K562 (cell line): ENCODE data around the gene NINJ1. TPM values are rescaled to one million over a fixed set of nuclear protein-coding genes. Genes with fewer than 3 reads are reported as not detected.

Experiments
- ATAC-seq: fragments of 200-7000 bp; cut with Tn5 transposase; 3 replicates; pipeline ENCODE4 v1.9.1; 2020; ENCODE audit warnings: moderate library complexity
- BruUV-seq: library from RNA; stranded (reverse); fragments of 400-500 nt; replicated peaks from 2 replicates; lab custom pipeline; 2021; lab: Mats Ljungman, UMichigan
- CTCF ChIA-PET: fragments of 300-600 bp; formaldehyde crosslinking; extraction: SDS; loops from one replicate; lab custom pipeline; 2021; ENCODE audit warnings: low intra/inter-chr PET ratio; lab: Yijun Ruan, JAX
- POLR2A ChIA-PET: fragments of 300-600, 350-650 bp; sonication (Branson Sonifier 250); formaldehyde crosslinking; extraction: SDS; loops from one replicate; lab custom pipeline; 2021; ENCODE audit warnings: antibody characterized with exemption, inconsistent platforms; lab: Yijun Ruan, JAX
- DNase-seq, 4 experiments: peaks; one replicate each; pipeline versions ENCODE4 v3.0.0 to v3.0.0-alpha.2; 2011 to 2018; ENCODE audit warnings: low spot score in 3 of 4, mixed read lengths in 3 of 4; ENCODE audit errors: extremely low read depth in 1 of 4
- FAIRE-seq: peaks from 2 replicates; lab custom pipeline; 2011; peaks lifted over from hg19 to GRCh38; lab: Jason Lieb, UNC
- H2AFZ ChIP-seq: 2 replicates; pipeline ENCODE4 v1.6.0; 2011; ENCODE audit warnings: low read depth, low read length, control low read depth, inconsistent platforms
- H3K27ac ChIP-seq: fragments of 200-600 bp; 3 replicates; pipeline ENCODE4 v1.8.0; 2011; ENCODE audit warnings: low read depth, mild to moderate bottlenecking, control low read depth, inconsistent platforms, low read length, moderate library complexity, mixed read lengths; ENCODE audit errors: extremely low read depth
- H3K27me3 ChIP-seq, 2 experiments: fragments of 300-600 bp in 1 of 2; 2 replicates in 1 of 2; 3 replicates in 1 of 2; pipeline versions ENCODE4 v1.6.0 to v1.8.0; 2011; ENCODE audit warnings: inconsistent platforms in 2 of 2, low read length in 2 of 2, mild to moderate bottlenecking in 1 of 2, mixed read lengths in 1 of 2, moderate library complexity in 1 of 2; ENCODE audit not compliant: control insufficient read depth in 2 of 2, insufficient read depth in 2 of 2
- H3K36me3 ChIP-seq: fragments of 300-600 bp; 3 replicates; pipeline ENCODE4 v1.8.0; 2011; ENCODE audit warnings: mild to moderate bottlenecking, low read length, inconsistent platforms; ENCODE audit not compliant: control insufficient read depth, insufficient read depth
- H3K4me1 ChIP-seq, 2 experiments: fragments of 200-600 bp in 1 of 2; replicated peaks in 1 of 2; 2 replicates in 1 of 2; 3 replicates in 1 of 2; pipeline versions ENCODE4 v1.5.1 to v1.8.0; 2011; ENCODE audit warnings: inconsistent platforms in 2 of 2, low read length in 2 of 2, mild to moderate bottlenecking in 1 of 2, mixed read lengths in 1 of 2, moderate library complexity in 1 of 2; ENCODE audit not compliant: control insufficient read depth in 2 of 2, insufficient read depth in 2 of 2
- H3K4me2 ChIP-seq: 2 replicates; pipeline ENCODE4 v1.6.1; 2011; ENCODE audit warnings: low read length, control low read depth, inconsistent platforms, mixed read lengths; ENCODE audit not compliant: insufficient read depth
- H3K4me3 ChIP-seq: fragments of 200-600 bp; sonication (generic), shearing (Covaris generic); 2 replicates; pipeline ENCODE4 v1.5.1; 2016; ENCODE audit warnings: control low read depth, inconsistent platforms
- H3K79me2 ChIP-seq: fragments of 200-600 bp; 3 replicates; pipeline ENCODE4 v1.8.0; 2011; ENCODE audit warnings: low read length, inconsistent platforms; ENCODE audit not compliant: control insufficient read depth, insufficient read depth
- H3K9ac ChIP-seq, 2 experiments: 2 replicates each; pipeline versions ENCODE4 v1.6.0 to v1.6.1; 2011; ENCODE audit warnings: low read depth in 2 of 2, low read length in 2 of 2, control low read depth in 1 of 2, inconsistent platforms in 1 of 2, mild to moderate bottlenecking in 1 of 2, mixed read lengths in 1 of 2; ENCODE audit not compliant: insufficient read depth in 1 of 2
- H3K9me1 ChIP-seq: one replicate; pipeline ENCODE4 v1.6.0; 2011; ENCODE audit warnings: inconsistent platforms, mild to moderate bottlenecking, low read length, moderate library complexity; ENCODE audit not compliant: control insufficient read depth, insufficient read depth
- H3K9me3 ChIP-seq: replicated peaks from 2 replicates; pipeline ENCODE4 v1.5.1; 2011; ENCODE audit warnings: low read depth, low read length, inconsistent platforms; ENCODE audit not compliant: control insufficient read depth, insufficient read depth
- H4K20me1 ChIP-seq: replicated peaks from 2 replicates; pipeline ENCODE4 v1.6.1; 2011; ENCODE audit warnings: low read length, inconsistent platforms, mixed read lengths; ENCODE audit not compliant: control insufficient read depth, insufficient read depth
- DMBX1 ChIP-seq: fragments of 250-450 bp; sonication (Bioruptor Pico); IDR thresholded peaks from 2 replicates; pipeline ENCODE4 v1.8.0; 2022; ENCODE audit warnings: inconsistent platforms, mild to moderate bottlenecking, moderate library complexity, borderline replicate concordance
- RBM25 ChIP-seq: fragments of 200-400 bp; formaldehyde crosslinking; IDR thresholded peaks from 2 replicates; pipeline ENCODE4 v1.6.1; 2018; ENCODE audit warnings: low read length, low read depth, moderate library complexity; ENCODE audit not compliant: severe bottlenecking
- SMAD4 ChIP-seq: fragments of 250-450 bp; sonication (Bioruptor Pico); conservative IDR thresholded peaks from 2 replicates; pipeline ENCODE4 v1.8.0; 2021; ENCODE audit warnings: inconsistent platforms, mild to moderate bottlenecking, moderate library complexity
- ZNF239 ChIP-seq: fragments of 250-450 bp; sonication (Bioruptor Pico); IDR thresholded peaks from 2 replicates; pipeline ENCODE4 v1.4.0; 2020; ENCODE audit warnings: mild to moderate bottlenecking
- ZNF24 ChIP-seq: fragments of 450-650 bp; IDR thresholded peaks from 2 replicates; pipeline ENCODE4 v1.6.1; 2016
- WGBS: fragments of 100-300 bp; shearing (Covaris generic); methylation state at CpG from one replicate; pipeline ENCODE4 v1.1.6; 2016; ENCODE audit warnings: low coverage, mixed read lengths; ENCODE audit not compliant: insufficient coverage; ENCODE audit errors: missing lambda C conversion rate; 5-methylcytosine and 5-hydroxymethylcytosine counted together
- in situ Hi-C: fragments of 300-500 bp; cut with MboI; formaldehyde crosslinking; loops from 4 replicates; pipeline ENCODE4 v1.15.0; 2018; ENCODE audit warnings: inconsistent platforms, mixed read lengths
- intact Hi-C: fragments of 100-400 bp; cut with micrococcal nuclease; formaldehyde crosslinking; loops from 2 replicates; pipeline ENCODE4 v1.14.2; 2022
- polyA plus RNA-seq, 8 experiments: library from polyadenylated mRNA; depleted of rRNA in 4 of 8; stranded (reverse) in 5 of 8; unstranded in 3 of 8; fragments of >200 nt; fragmentation: Nextera tagmentation in 2 of 8; fragmentation: Illumina TruSeq in 1 of 8; extraction: Ambion mirVana in 2 of 8; extraction: Trizol in 1 of 8; gene quantifications; 2 replicates each; pipeline versions ENCODE4 v1.2.1 to v1.2.3, GENCODE V29; 2011 to 2014; ENCODE audit warnings: inconsistent platforms in 1 of 8, missing spikeins in 1 of 8
- total RNA-seq, 7 experiments: library from RNA; depleted of rRNA in 6 of 7; stranded (reverse); fragments of >200 nt in 6 of 7; fragmentation: Illumina TruSeq in 2 of 7; extraction: Trizol in 2 of 7; gene quantifications; 2 replicates each; pipeline versions ENCODE4 v1.2.1 to v1.2.3, GENCODE V29; 2011 to 2021; ENCODE audit warnings: low replicate concordance in 1 of 7
- TF ChIP-seq, protein P1 (sequence below): IDR thresholded peaks from 3 replicates; pipeline ENCODE4 v1.6.1; 2011; ENCODE audit warnings: borderline replicate concordance, mild to moderate bottlenecking, moderate library complexity; ENCODE audit not compliant: insufficient read length; ENCODE audit errors: extremely low read depth
- TF ChIP-seq, protein P2 (sequence below): IDR thresholded peaks from 3 replicates; pipeline ENCODE4 v1.6.1; 2011; ENCODE audit warnings: borderline replicate concordance, mild to moderate bottlenecking; ENCODE audit not compliant: insufficient read length, insufficient read depth
- TF ChIP-seq, protein P3 (sequence below): sonication (generic); formaldehyde crosslinking; IDR thresholded peaks from 2 replicates; pipeline ENCODE4 v1.8.0; 2023; ENCODE audit warnings: mild to moderate bottlenecking, missing genetic modification reagents
- TF ChIP-seq, protein P4 (sequence below): sonication (generic); formaldehyde crosslinking; IDR thresholded peaks from 2 replicates; pipeline ENCODE4 v1.8.0; 2022; ENCODE audit warnings: missing genetic modification reagents, mild to moderate bottlenecking, borderline replicate concordance

Gene NINJ1
- total and polyA plus RNA-seq, 9 of the 15 experiments (the other 6 are each of a cell fraction or from before 2014, with no cell fraction given) = 0.13 to 8.4 (median 4.9) TPM

DNA sequence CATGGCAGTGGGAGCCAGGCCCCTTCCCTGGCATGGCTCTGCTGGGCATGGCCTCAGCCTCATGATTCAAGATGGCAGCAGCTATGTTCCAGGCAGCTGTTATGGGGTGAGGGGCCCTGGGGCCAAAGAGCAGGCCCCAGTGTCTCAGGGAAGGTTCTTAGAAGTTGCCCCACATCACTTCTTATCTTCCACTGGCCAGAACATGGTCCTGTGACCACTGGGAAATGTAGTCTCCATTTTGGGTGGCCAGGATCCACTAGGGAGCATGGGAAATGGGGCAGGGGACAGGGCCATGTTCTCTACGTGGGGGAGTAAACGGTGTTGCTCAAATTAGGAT is 57.3 kb downstream of the NINJ1 start (continued):
- TF ChIP-seq, protein P1, sequence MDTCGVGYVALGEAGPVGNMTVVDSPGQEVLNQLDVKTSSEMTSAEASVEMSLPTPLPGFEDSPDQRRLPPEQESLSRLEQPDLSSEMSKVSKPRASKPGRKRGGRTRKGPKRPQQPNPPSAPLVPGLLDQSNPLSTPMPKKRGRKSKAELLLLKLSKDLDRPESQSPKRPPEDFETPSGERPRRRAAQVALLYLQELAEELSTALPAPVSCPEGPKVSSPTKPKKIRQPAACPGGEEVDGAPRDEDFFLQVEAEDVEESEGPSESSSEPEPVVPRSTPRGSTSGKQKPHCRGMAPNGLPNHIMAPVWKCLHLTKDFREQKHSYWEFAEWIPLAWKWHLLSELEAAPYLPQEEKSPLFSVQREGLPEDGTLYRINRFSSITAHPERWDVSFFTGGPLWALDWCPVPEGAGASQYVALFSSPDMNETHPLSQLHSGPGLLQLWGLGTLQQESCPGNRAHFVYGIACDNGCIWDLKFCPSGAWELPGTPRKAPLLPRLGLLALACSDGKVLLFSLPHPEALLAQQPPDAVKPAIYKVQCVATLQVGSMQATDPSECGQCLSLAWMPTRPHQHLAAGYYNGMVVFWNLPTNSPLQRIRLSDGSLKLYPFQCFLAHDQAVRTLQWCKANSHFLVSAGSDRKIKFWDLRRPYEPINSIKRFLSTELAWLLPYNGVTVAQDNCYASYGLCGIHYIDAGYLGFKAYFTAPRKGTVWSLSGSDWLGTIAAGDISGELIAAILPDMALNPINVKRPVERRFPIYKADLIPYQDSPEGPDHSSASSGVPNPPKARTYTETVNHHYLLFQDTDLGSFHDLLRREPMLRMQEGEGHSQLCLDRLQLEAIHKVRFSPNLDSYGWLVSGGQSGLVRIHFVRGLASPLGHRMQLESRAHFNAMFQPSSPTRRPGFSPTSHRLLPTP = no peak
- TF ChIP-seq SMAD4 (peak; percentile 28; the same call in 1 of the 2 replicates), DMBX1 (peak; percentile 70)
- TF ChIP-seq, protein P2, sequence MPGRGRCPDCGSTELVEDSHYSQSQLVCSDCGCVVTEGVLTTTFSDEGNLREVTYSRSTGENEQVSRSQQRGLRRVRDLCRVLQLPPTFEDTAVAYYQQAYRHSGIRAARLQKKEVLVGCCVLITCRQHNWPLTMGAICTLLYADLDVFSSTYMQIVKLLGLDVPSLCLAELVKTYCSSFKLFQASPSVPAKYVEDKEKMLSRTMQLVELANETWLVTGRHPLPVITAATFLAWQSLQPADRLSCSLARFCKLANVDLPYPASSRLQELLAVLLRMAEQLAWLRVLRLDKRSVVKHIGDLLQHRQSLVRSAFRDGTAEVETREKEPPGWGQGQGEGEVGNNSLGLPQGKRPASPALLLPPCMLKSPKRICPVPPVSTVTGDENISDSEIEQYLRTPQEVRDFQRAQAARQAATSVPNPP = no peak
- TF ChIP-seq, all 486 proteins: peak for 14

DNA sequence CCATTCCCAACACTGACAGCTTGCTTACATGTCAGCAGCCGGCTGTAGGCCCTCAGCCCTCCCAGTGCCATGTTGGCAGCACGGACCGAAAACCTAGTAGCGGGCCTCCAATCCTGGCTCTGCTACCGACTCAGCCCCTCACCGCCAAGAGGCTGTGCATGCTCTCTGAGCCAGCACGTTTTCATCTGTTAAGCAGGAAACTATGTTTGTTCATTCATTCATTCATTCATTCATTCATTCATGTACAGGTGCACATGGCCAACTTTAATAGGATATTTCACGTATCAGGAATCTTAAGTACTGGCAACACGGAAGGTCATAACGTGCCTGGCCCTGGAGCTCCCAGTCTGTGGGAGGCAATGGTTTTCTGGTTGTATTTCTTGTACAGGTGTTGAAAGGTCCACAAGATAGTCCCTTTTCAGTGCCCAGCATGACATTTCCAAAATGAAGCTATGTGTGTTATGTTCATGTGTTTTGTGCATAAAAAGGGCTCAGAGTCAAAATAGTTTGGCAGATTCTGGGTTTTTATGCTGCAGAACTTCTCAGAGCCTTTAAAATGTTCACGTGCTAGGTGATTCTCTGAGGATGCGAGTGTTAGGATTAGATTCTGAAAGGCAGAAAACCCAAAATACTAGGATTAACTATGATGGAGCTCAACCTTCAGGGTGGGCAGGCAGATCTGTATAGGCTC is 57.8 kb downstream of the NINJ1 start:
- intact Hi-C loops = no loop called here
- in situ Hi-C loops = no loop called here
- H3K4me3 ChIP-seq = no peak overlapping the region
- ATAC-seq (no peak), FAIRE-seq (no peak), DNase-seq (no peak)
- H3K27ac ChIP-seq = no peak overlapping the region
- no TSS peak for BruUV-seq
- 80% methylated on average over 12 of the region's 12 CpGs for WGBS
- TF ChIP-seq ZNF24 (peak; percentile 94), ZNF239 (CRISPR knock-in tag) (peak; percentile 91), RBM25 (peak; percentile 31)
- TF ChIP-seq, protein P3, sequence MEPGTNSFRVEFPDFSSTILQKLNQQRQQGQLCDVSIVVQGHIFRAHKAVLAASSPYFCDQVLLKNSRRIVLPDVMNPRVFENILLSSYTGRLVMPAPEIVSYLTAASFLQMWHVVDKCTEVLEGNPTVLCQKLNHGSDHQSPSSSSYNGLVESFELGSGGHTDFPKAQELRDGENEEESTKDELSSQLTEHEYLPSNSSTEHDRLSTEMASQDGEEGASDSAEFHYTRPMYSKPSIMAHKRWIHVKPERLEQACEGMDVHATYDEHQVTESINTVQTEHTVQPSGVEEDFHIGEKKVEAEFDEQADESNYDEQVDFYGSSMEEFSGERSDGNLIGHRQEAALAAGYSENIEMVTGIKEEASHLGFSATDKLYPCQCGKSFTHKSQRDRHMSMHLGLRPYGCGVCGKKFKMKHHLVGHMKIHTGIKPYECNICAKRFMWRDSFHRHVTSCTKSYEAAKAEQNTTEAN (CRISPR knock-in tag) = no peak
- TF ChIP-seq, protein P4, sequence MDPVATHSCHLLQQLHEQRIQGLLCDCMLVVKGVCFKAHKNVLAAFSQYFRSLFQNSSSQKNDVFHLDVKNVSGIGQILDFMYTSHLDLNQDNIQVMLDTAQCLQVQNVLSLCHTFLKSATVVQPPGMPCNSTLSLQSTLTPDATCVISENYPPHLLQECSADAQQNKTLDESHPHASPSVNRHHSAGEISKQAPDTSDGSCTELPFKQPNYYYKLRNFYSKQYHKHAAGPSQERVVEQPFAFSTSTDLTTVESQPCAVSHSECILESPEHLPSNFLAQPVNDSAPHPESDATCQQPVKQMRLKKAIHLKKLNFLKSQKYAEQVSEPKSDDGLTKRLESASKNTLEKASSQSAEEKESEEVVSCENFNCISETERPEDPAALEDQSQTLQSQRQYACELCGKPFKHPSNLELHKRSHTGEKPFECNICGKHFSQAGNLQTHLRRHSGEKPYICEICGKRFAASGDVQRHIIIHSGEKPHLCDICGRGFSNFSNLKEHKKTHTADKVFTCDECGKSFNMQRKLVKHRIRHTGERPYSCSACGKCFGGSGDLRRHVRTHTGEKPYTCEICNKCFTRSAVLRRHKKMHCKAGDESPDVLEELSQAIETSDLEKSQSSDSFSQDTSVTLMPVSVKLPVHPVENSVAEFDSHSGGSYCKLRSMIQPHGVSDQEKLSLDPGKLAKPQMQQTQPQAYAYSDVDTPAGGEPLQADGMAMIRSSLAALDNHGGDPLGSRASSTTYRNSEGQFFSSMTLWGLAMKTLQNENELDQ (CRISPR knock-in tag) = no peak
- no peaks in the 10 kb centered on the region for H3K27me3 ChIP-seq
- no peaks in the 10 kb centered on the region for H3K79me2 ChIP-seq
- peaks cover 9% of the 10 kb centered on the region for H3K9me1 ChIP-seq
- POLR2A ChIA-PET = interaction anchor here (0.7 to 1.0 kb wide), 2 partner anchors 10 to 12 kb away, joined by 3 read pairs; no protein-coding TSS in a partner anchor
- no peaks in the 10 kb centered on the region; the same call in 2 of the 3 replicates for H3K36me3 ChIP-seq
- H3K9ac ChIP-seq = peak overlapping the region in 1 of 2 experiments; percentile 7; a peak in 1 of 4 replicates
- H2AFZ ChIP-seq = no peak overlapping the region
- H3K4me1 ChIP-seq = peaks cover 24 to 25% of the 10 kb centered on the region in 2 experiments
- H3K9me3 ChIP-seq = no peaks in the 10 kb centered on the region
- H4K20me1 ChIP-seq = no peaks in the 10 kb centered on the region
- H3K4me2 ChIP-seq = no peak overlapping the region
- CTCF ChIA-PET = no interaction called here
